Measurements from ENCODE around the gene MKNK1.

Gene MKNK1

DNA sequence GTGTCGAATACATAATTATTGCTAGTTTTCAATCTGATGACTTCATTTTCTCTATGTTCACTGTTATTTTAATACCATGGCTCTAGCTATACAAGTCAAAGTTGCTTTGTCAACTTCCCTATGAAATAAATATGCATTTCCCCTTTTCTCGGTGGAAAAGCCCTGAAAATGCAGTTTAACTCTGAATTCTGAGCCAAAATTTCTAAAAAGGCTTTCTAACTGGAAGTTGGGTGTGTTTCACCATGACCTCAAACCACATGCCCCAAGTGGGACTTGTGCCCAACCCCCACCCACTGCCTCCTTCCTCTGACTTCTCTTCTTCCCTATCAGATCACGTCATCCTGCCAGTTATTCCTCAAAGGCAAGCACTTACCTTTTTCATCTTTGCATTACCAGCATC, 8.9 kb downstream of the MKNK1 start:
- DNase-seq = no peak

DNA sequence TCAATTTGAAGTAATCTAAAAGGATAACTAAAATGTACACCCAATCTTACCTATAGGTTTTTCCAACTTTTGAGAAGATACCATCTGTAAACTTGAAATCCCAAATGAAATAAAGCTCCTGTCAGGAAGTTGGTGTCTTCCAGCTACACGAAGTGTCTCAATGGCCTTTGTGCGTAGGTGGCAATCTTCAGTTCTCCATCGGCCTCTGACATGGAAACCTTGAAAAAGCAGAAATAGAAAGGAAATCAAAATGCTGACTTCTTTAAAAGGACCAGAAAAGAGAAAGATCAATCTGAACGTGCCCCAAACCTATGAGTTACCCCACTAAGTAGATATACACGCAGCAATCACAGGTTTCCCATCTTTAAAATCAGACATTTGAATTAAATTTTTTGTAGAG, 10.0 kb downstream of the MKNK1 start:
- DNase-seq = no peak

DNA sequence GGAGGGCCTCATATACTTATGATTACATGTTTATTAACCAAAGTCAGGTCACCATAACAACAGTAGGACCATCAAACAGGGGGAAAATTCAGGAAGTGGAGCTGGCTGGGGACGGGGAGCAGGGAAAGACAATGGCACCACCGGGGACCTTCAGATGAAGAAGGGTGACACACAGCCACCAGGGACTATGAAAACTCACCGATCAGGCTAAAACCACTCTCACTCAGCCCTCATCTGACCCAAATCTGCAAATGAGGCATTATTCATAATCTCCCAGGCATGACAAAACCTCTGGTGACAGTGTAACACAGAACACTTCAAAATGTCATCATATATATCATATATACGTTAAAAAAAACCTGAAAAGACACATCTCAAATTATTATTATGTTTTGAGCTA, 11.2 kb downstream of the MKNK1 start:
- no peak for DNase-seq

DNA sequence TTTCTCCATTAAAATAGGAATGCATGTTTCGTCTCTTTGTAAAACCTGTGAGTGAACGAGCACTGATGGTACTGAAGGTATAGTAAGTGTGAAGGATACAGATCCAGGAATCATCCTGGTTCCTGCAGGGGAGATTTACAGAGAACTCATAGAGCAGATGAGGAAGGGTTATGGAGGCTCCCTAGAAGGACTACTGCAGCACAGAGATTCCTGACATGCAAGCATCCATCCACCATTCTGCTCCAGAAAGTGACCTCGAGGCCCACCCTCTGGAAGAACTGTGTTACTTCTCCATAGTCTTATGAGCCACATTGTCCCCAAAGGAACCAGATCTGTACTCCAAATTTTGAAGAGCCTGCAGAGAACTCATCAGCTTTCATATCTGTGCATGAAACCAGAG, 14.5 kb downstream of the MKNK1 start:
- DNase-seq = no peak

DNA sequence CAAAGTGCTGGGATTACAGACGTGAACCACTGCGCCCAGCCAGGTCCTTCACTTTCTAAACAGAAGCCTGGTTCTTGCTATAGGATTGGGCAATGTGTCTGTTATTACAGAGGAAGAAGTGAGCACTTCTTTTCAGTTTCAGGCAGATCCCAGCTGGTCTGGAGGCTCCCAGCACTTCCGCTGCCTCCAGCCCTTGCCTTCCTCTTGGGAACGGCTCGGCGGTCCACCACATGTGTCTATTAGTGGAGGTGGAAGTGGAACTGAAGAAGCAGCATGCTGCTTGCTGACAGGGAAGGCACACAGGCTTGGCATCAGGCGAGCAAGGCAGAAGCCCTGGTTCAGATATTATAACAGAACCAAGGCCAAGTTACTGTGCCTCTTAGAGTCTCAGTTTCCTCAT, 17.0 kb downstream of the MKNK1 start:
- DNase-seq = no peak

DNA sequence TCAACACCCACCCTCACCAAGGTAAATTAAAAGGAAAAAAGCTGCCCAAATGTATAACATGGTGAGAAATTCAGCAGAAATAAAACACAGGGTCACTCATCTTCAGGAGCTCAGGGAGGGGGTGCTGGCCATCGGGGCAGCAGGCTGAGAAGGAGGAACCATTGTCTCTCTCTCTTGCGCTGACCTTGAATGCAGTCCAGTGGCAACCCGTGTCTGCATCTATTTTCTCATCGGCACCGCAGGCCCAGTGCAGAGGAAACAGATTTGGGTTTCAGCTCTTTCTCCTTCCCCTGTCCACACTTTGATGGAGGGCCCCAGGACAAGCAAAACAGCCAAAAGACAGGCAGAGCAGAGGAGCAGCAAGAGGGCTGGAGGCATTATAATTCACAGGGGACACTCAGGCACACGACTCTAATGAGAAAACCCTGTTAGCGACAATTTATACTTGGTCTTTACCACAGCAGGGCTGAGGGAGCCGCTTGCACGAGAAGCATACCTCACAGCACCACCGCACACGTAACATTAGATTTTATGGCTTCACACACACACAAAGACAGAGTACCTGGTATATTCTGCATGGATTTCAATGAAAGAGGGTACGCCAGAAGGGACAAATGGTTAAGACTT, 18.6 kb downstream of the MKNK1 start:
- no peak for DNase-seq

DNA sequence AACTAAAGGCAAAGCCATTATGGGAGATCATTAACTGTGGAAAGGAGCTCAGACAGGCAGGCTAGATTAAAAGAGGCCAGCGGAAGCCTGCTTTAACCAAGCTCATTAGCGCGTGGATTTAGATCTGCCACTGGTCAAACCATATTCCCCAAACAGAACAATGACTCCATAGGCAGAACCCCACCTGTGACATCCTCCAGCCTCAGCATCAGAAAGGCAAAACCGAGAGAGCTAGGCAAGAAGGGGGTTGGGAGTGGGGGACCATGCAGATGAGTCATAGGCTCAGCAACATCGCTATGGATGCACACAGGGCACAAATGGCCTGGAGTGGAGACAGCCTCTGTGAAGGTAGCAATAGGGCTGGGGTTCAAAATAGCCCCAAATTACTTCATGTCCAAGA, 20.6 kb downstream of the MKNK1 start:
- DNase-seq = no peak

DNA sequence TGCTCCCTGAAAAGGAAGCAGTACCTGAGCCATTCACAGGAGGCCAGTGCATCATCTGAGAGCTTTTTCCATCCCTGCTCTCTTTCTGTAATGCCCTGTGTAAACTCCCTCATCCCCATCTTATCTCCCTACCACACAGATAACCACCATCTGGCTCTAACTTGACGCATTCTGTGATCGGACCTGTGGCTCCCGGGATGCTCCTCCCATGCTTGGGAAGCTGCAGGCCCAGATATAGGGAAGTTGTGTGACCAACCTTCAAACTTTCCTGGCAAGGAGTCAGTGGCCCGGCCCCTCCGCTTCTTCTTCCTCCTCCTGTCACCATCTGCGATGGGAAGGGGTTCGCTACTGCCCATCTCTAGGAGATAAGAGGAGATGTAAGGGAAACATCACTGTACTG, 21.1 kb downstream of the MKNK1 start:
- no peak for DNase-seq

DNA sequence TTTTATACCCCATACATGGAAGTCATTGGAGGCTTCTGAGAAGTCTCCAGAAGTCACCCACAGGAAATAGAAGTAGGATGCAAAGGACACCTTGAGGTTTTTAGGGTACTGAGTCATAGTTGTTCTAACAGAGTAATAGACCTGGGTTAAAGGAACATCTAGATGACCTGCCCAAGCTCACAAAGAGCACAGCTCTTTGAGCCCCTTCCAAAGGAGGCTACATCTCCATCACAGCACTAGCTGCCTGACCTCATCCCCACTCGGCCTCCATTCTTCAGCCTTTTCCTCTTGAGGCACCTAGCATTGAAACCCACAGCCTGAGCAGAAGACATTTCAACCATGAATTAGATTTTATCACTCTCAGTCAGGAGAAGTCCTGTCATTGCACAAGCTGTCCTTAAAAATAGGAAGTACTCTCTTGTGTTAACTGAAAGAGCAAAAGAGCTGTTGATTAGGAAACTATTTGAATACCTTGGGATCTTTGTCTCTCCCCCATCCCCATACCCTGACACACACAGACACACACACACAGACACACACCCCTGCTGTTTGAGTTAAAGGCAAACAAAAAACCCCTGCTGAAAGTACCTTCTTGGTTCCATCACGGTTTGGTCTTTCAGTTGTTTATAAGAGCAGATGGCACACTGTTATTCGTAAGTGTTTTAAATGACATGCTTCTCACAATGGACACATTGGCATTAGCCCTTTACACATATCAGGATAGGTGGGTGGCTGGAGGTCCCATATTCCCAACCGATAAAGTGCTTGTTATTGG, 22.2 kb downstream of the MKNK1 start:
- no peak for DNase-seq

DNA sequence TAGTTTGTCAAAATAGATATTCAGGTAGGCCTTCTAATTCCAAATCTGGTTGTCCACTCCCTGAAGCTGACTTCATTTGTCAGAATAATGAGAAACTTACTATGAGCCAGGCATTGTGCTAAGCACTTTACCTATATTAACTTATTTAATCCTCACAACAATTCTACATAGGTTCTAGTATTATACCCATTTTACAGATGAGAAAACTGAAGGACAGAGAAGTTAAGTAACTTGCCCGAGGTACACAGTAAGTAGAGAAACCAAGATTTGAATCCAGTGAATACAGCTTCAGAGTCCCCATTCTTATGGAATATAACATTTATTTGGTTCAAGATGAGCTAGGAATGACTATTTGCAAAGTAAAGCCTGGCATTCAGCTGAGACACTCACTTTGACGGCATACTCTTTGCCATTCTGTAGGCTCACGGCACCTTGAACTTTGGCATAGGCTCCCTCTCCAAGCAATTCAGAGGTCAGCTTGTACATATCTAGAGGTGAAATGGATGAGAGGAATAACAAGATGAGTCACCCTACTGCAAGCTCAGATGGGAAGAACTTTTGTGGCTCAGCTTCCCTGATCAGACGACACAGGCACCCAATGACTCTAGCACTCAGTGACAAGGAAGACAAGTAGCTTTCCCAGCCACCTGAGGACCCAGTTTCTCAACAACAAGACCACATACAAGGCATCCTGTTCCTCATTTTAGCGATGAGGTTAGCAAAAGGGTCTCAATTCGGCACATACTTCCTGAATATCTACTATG, 23.7 kb downstream of the MKNK1 start:
- no peak for DNase-seq

DNA sequence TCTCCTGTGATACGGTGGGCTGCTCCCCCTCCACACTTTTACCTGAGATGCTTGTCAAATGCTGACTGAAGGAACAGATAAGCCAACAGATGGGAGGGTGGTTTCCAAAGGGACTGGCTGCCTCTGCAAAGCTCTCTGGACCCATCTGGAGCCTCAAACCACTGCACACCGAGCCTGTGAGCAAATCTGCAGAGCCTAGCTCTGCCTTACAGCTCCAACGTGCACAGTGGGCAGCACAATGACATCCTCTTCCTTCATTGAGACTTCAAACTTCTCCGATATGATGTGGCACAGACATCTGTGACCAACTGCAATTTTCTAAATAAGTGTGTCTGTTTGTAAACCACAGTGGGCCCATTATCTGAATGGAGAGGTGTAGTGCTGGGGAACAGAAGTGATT, 26.4 kb downstream of the MKNK1 start:
- DNase-seq = no peak

DNA sequence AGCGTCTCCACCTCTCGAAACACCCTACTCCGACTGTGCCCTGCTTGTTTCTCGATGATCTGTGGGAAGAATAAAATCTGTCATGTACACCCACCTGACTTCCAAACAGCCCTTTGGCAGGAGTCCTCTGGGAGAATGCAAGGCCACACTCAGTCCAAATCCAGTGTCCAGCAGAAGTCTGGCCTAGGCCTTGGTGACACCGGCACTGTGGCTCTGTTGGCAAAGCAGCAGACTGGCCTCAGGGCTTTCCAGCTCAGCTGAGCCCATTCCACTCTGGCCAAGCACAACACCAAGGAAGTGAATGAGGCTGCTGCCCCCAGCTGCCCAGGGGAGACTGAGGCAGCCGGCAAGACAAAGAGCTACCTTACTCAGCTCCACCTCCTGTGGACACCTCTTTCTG, 27.5 kb downstream of the MKNK1 start:
- DNase-seq = no peak

DNA sequence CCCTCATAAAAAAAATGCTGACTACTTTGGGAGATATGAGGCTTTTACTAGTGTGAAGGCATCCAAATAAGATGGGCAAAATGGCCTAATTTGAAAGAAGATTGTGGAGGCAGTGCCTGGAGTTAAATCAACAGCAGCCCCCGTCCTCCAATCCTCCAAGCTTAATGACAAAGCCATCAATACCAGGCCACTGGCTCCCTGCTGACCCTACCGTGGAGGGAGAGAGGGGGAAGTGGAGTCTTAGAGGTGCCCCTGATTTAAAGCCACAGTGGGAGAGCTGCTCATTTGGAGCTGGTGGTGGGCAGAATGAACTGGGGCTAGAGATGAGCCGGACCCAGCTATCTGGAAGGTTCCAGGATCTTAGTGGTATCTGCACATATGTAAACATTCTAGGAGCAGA, 28.3 kb downstream of the MKNK1 start:
- no peak for DNase-seq

DNA sequence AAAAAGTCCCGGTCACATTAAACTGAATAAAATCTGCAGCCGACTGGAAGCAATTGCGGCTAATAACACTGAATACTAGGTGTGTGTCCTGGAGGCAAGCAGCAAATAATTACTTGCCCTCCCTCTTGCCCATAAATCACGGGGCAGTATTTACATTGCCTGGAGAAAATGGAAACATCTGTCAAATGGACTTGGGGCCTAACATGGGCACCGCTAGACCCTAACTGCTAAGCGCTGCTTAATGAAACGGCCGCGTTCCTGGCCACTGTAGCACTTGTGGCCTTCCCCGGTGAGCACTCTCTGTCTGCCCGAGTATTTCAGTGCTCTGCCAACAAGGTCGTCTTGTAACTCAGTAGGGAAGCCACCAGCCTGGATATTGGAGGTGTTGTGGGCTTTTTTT, 28.8 kb downstream of the MKNK1 start:
- DNase-seq = no peak

DNA sequence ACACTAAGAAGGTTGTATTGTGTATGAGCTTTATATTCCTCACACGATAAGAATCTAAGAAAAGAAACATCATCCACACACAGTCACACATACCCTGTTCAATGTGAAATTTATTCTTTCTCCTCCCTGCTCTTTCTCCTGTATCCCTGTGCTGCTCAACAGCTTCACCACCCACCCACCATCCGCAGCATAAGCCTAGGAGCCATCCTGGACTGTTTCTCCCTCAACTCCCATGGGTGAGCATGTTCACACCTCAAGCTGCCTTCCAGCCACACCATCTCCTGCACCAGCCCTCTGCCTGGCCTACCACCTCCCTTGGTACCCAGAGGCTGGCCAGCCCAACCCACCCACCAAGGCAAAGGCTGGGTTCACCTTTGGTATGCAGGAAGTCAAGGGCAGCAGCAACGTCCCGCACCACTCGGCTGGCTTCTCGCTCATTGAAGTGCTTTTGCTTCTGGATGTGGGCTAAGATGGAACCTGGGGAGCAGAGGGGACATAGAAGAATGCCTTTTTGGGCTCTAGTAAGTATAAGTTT, 32.3 kb downstream of the MKNK1 start:
- no peak for DNase-seq

DNA sequence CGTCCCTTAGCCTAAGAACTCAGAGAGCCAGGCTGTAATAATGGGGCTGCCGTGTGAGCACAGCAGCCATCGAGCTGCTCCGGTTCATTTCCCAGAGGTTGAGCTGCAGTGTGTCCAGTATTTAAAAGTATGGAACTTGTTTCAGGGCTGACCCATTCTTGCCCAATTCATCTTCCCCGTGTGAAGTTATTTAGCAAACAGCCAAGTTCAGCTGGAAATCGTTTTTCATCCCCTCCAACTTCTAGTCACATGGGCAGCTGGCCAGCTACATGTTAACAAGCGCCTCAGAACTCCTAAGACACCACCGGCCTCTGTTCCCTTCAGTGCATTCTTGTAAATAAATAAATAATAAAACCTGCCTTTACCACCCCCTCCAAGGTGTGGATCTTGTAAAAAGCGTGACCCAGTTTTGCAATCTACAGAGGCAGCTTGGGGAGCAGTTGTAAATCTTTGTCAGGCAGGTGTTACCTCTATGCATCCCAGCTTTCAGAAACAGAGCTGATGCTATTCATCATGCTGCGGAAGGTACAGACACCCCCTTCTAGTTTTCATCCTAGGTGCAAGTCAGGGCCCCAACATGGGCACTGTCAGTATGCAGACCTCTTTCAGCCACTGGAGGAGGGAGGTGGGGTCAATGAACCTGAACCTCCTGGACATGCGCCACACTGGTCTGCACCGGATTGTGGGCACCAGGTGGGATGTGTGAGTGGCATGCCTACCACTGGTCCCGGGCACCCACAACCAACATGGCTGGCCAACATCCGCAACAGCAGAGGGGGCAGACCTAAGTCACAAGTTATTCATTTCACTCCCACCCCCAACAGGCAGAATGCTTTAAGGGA, 34.0 kb downstream of the MKNK1 start:
- no peak for DNase-seq

DNA sequence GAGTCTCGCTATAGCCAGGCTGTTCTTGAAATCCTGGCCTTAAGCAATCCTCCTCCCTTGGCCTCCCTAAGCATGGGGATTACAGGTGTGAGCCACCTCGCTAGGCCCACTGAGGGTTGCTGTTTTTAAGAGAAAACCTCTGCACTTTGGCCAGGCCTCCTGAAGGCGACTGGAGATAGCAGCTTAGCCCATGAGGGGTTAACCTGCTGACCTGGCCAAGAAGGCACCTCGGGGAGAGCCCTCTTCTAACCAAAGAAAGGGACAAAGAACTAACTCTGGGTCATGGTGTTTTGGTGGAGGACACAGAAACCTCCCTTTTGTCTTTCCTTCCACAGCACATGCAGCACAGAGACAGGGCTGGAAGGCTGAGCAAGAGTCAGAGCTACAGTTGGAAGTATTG, 35.0 kb downstream of the MKNK1 start:
- DNase-seq = no peak

DNA sequence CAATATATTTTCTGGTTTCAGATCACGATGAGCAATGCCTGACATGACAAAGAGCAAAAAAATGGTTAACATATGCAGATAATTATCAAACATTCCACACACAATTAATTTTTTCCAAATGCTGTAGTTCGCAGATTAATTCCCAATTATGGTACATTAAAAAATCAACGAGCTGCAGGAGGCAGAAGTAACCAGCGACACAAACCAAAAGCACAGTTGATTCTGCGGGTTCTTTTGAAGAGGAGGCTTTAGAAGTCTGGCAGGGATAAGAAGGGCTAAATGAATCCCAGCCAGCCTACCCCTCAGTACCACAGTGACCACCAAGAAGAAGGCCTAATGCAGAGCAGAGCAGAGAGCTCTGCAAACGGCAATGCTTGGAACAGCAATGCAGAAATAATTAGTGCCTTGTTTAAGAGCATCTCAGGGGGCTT, 35.6 kb downstream of the MKNK1 start:
- DNase-seq = peak; percentile 14

DNA sequence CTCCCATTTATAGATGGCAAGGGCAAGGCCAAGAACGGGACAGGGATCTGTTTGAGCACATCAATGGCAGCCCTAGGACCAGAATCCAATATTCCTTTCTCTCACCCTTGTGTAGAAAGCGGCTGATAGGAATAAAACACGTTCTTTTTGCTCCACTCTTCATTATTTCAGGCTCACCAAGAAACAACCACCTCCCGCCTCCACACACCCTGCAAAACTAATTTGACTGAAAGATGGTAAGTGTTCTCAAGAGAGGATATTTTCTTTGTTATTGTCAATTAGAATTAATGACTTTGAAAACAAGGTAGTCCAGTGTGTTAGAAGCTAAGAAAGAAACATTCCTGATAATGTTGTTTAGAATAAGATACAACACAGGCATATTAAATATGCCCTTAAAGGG, 40.7 kb downstream of the MKNK1 start:
- no peak for DNase-seq

DNA sequence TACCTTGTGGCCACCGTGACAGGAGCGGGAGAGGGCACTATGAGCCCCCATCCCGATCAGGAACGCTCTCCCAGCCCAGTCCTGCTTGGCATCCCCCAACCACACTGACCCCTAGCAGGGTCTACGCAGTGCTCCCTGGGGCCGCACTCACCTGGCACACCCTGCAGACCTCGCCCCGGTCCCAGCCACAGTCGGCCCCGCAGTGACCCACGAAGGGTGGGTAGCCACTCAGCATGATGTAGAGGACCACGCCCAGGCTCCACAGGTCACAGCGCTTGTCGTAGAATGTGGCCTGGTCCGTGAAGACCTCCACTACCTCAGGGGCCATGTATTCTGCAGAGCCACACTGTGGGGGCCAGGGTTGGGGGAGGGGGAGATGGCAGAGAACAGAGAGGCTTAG, 41.6 kb downstream of the MKNK1 start:
- DNase-seq = no peak

DNA sequence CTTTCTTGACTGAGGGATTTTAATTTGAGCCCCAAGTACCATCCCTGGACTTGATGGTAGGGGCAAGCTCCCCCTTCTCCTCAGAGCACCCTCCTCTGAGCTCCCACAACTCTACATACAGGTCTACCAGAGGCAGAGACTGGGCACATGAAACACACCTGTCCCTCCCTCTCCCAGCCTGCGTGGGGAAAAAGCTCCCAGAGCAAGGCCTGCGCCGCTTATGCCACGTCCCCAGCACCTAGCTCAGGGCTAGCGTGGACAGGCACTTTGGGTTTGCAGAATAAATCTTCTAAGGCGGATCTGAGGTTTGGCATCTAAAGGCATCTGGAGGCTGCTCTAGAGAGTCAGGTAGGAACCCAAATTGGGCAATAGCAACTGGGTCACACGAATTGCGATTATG, 45.1 kb downstream of the MKNK1 start:
- DNase-seq = no peak

DNA sequence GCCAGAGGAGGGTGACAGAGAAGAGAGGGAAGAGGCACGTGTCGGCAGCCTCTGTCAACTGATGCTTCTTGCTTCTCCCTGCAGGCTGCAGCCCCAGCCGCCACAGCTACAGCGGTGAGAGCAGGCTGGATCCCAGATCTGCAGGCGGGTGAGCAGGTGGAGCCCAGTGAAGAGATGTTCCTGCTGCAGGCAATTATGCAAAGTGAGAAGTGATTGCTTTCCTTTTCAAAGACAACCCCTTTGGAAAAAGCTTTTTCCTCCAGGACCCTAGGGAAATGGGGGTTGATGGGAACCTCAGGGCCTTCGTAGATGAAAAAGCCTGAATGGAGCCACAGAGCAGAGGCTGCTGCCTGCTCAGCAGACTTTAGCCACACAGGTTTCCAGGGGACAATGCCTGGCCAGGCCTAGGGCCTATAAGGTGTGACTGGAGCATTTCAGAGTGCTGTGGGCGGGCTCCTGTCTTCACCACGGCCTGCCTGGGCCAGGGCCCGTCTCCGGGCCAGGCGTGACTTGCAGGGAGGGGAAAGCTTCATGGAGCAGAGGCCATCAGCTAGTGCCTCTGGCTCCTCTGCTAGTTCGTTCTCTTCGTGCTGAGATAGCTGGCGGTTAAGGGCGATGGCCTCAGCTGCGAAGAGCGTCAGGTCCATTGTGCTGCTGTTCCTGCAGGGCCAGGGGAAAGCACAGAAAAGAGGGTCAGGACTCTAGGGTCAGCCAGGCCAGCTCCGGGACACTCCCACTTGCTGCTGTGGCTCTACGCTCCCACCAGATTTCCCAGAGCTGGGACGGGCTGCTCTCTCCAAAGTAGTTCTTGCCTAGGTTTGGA, 45.7 kb downstream of the MKNK1 start:
- DNase-seq = no peak

Data from fibroblast of skin of scalp (primary cell).